Measurements from ENCODE around the gene RASL12.

The RASL12 gene

DNA sequence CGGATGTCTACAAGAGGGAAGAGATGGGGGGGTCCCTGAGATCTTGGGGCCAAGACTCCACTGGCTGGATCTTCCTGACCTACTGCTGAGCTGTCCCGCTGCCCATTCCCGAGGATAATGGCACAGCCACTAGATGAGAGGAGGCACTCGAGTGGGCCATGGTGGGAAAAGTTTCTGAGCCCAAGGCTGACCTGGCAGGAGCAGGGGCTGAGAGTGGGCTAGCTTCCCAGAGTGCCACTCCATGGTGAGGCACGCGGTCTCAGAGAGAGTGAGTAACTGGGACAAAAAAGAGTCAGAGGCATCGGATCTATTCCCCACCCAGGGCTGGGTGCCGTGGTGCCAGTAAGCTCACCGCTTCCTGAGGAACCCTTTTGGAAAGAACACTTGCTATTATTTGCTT lies 11.7 kb downstream of the RASL12 start:
- DNase-seq (ENCODE audit: low spot score): no peak

DNA sequence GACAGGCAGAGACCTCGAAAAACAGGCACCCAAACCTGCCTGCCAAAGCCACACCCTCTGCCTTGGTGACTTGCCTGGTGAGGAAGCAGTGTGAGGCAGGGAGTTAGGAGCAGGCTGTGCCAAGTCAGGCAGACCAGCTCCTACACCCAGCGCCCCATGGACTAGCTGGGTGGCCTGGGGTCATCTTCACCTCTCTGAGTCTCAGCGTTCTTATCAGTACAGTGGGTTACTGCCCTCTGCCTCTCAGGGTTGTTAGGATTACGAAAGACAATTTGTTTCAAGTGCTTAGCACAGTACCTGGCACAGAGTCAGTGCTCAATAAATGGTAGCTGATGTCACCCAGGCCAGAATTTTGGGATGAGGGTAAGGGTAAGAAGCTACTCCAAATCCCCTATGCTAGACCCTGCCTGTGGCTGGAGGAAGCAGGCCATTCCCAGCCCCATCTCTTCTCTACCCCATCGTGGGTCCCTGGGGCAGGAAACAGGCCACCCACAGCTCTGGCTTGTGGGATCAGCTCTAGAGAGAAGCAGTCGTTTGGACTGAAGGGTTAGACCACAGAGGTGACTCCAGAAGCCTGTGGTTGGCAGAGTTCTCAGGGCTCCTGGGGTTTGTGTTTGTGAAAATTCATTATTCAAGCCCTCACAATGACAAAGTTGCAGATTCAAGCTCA lies 12.5 kb downstream of the RASL12 start:
- DNase-seq (ENCODE audit: low spot score): peak; percentile 56

DNA sequence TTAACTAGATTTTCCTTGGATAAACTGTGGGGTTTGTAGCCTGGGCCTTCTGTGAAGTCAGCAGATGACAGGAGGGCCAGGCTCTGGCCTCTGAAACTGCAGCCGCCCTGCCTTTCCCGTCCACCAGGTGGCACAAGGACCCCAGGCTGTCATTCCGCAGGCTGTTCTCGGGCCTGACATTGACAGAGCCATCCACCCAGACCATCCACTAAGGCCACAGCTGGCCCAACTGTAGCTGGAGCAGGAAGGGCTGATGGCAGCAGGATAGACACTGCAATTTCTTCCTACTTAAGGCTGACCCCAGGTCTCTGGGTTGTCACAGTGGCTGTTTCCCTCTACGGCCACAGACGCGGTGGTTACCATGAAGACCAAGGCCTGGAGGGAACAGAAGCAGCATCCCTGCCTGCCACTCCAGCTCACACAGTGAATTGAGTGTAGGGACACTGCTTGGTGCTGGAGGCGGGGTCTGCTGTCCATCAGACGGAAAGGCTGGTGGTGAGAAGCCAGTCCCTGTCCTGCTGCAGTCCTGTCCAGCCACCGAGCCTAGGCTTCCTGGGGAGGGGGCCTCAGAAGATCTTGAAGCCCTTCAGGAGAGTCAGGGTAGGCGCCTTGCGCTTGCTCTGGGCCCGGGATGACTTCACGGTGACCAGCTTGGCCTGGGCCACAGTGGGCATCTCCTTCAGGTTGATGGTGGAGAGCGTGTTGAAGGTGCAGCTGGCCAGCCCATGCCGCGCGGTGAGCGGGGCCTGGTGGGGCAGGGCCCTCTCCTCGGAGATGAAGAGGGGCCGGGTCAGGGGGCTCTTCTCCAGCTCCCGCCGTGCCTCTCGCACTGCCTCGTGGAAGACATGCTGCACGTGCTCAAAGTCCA lies 13.2 kb downstream of the RASL12 start:
- DNase-seq (ENCODE audit: low spot score): peak; percentile 75

DNA sequence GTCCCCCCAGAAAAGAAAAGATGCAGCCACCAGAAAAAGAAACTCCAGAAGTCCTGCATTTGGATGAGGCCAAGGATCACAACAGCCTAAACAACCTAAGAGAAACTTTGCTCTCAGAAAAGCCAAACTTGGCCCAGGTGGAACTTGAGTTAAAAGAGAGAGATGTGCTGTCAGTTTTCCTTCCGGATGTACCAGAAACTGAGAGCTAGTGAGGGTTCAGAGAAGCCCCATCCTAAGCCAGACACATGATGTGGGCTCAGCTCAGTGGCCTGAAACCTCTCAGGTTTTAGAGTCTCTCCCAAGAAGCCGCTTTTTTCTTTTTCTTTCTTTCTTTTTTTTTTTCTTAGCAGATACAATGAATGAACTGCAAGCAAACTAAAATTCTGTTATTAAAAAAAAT lies 14.8 kb downstream of the RASL12 start:
- no peak for DNase-seq (ENCODE audit: low spot score)

DNA sequence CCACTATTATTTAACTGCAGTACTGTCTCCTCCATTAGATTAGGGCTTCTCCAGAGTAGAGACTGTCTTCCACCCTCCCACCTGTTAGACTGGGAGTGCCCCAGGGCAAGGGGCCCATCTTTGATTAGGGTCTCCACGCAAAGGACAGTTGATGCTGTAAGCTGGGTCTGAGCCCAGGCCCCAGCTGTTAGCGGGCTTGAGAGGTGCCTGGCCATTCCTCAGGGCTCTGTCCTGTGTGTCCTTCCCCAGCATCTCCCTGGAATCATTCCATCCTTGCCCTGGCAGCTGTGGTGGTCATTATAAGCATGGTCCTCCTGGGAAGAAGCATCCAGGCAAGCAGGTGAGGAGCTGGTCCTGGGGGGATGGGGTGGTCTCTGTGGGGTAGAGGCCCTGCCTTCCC lies 16.5 kb downstream of the RASL12 start:
- no peak for DNase-seq (ENCODE audit: low spot score)

DNA sequence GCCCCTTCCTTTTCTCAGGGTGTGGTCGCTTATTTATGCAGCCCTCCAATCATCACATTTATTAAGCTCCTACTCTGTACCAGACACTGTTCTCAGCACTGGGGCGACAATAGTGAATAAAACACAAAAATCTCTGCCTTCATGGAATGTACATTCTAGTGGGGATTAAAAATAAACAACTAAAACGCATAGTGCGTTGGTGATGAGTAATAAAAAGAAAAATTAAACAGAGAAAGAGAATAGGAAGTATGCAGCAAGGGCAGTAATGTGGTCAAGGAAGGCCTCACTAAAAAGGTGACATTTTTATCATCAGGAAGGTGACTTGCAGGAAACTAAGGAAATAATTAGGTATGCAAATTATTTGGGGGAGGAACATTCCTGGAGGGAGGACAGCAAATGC lies 17.5 kb downstream of the RASL12 start:
- no peak for DNase-seq (ENCODE audit: low spot score)

DNA sequence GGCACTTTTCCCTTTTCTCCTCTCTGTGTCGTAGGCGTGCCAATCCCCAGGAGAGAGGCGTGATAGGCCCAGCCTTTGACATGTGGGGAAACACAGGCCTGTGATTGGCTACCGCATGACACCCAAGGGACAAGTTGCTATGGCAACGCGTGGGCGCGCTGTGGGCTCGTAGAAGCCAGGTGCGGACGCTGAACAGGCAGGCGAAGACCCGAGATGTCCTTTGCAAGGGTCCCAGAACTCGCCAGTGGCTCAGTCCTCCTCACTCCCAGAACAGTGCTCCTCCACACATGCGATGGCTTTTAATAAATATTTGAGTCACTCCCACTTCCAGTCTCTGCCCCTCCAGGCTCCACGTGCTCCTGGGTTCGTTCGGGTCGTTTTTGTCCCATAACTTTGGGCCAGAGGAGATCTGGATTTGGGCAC lies 18.4 kb downstream of the RASL12 start:
- no peak for DNase-seq (ENCODE audit: low spot score)

DNA sequence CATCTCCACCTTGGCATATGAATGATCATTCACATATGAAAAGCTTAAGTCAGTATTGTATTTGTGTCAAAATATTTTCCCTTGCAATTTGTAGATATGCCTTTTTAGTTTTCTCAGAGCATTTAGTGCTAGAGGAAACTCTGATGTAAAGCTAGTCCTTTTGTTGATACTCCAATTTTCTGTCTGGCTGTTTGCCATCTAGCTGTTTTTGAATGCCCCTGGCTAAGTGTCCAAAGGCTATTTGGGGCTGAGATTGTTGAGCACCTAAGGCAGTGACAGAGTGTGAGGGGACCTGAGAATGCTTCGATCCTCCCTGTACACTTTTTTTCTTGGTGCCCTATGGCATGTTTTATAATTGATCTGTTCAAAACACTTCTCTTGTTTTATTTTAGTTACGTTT lies 19.6 kb downstream of the RASL12 start:
- DNase-seq (ENCODE audit: low spot score): no peak

DNA sequence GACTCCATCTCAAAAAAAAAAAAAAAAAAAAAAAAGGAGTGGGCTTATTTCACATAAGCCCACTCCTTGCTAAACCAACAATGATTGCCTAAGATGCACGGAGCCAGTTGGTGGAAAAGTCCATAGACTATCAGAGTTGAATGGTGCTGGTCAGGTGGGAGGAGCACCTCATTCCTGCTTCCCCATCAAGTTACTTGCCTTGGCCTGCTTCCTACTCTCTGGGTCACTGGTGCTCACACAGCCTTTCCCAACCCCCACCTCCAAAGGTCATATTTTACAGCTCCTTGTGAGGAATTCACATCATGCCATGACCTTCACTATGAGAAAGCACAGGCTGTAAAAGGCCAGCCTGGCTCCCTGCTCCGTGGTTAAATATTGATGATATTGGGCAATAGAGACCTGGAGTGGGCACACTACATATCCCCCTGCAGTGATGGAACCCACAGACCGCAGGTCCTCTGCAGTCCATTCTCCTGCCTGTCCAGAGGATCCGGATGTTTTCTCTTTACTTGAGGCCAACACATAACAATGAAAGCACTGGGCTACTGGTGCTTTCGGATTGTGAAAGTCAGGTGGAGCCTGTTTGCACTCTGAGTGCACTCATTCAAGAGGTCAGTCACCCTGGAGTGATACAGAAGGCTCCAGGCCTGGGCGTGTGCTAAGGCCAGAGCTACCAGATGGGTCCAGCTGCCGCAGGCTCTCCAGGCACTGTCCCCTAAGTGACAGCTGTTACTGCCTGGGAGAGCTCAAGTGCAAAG lies 22.9 kb downstream of the RASL12 start, which contains the start of gene SLC51B:
TSS of gene SLC51B (plus strand) at position 664 of the 758 bp plus-strand sequence. CDS start 4,618 bp downstream, outside the sequence.
- no peak for DNase-seq (ENCODE audit: low spot score)

DNA sequence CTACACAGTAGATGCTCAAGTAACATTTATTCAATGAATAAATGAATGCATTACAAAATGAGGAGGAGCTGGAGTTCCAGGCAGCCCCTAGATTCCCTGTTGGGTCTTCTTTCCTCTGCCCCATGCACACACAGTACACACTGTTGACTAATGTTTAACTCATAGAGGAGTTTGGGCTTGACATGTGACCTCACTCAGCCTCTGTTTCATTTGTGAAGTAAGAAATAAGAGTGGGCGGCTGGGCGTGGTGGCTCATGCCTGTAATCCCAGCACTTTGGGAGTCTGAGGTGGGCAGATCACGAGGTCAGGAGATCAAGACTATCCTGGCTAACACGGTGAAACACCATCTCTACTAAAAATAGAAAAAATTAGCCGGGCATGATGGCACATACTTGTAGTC lies 23.6 kb downstream of the RASL12 start:
- DNase-seq (ENCODE audit: low spot score): peak; percentile 70

DNA sequence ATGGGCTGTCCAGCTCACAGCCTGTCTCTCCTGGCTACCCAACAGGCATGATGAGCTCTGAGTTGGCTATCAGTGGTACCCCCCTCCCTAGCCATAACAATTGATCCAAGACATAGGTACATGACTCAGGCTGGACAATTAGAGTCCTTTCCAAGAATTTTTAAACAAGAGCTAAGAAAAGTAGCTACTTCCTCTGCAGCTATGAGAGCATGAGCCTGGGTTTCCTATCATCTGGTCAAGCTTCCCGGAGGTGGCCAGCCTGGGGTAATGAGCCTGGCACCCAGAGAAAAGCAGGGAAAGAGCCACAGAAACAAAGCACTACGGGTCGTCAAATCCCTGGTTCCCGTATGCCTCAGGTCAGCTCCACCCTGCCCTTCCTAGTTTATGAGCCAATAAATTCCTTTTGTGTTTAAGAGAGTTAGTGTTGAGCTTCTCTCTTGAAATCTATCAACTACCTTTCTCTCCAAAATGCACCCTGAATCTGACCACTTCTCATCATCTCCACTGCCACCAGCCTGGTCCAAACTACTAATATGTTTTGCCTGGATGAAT lies 24.9 kb downstream of the RASL12 start:
- peak; percentile 76 for DNase-seq (ENCODE audit: low spot score)

DNA sequence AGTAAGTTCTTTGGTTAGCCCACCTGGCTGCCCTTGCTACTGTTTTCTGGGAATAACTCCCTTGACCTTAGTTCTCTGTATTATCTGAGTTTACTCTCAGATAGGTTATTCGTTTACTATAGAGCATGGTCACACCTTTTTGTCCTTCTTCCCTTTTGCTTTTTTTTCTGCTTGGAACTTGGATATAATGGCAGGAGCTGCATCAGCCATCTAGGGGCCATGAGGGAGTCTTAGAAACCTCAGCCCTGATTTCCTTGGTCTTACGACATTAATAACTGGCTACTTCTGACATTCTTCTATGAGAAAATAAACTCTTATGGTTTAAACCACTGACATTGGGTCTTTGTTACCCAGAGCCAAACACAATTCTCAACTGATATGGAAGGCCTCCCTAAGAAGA lies 26.0 kb downstream of the RASL12 start:
- DNase-seq (ENCODE audit: low spot score): no peak

DNA sequence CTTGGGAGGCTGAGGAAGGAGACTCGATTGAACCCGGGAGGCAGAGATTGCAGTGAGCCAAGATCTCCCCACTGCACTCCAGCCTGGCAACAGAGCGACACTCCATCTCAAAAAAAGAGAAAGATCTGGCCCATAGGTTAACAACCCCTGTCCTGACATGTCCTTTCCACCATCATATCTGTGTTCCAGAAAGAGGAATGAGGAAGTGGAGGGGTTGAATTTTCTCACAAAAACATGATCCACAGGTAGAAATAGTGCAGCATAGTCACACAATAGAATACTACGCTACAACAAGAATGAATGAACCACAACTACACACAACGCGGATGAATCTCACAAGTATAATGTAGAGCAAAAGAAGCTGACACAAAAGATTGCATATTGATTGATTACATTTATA lies 27.3 kb downstream of the RASL12 start:
- DNase-seq (ENCODE audit: low spot score): no peak

DNA sequence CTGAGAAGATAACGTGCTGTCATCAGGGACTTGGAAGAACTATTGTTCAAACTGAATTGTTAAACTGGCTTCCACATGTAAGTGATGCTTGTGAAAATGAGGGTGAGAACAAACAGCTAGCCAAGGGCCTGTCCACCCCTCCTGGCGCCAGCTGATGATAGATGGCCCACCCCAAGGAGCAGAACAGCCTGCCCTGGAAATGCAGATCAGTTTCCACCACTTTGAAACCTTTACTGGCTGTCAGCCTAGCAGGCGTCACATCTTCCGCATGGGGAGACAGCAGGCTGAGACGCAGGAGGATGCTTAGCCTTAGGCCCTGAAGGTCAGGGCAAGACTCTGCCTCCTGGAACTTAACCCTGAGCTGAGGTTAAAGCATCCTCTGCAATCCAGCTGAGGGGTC lies 29.0 kb downstream of the RASL12 start:
- no peak for DNase-seq (ENCODE audit: low spot score)

DNA sequence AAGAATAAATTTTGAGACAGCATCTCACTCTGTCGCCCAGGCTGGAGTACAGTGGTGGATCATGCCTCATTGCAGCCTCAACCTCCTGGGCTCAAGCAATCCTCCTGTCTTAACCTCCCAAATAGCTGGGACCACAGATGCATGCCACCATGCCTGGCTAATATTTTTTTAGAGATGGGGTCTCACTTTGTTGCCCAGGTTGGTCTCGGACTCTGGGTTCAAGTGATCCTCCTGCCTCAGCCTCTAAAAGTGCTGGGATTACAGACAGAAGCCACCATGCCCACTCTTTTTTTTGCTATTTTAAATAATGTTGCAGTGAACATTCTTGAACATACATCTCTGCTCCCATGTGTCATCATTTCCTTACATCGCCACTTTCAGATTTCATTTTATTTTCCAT lies 29.4 kb downstream of the RASL12 start:
- DNase-seq (ENCODE audit: low spot score): no peak

DNA sequence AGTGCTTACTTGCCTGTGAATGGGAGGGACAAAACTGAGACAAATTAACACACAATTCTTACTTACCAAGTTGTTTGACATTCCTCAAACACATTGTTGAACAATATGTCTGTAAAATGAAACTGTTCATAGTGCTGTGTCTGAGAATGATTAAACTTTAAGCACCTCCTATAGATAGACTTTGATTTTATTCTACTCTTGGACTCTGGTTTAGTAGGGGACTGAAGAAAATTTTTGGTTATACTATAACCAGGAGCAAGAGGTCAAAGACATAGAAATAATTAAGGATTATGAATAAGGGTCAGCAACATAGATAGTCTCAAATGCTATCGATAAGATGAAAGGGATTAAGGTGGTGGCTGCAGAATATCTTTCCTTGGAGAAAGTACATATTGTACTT lies 30.5 kb downstream of the RASL12 start:
- no peak for DNase-seq (ENCODE audit: low spot score)

DNA sequence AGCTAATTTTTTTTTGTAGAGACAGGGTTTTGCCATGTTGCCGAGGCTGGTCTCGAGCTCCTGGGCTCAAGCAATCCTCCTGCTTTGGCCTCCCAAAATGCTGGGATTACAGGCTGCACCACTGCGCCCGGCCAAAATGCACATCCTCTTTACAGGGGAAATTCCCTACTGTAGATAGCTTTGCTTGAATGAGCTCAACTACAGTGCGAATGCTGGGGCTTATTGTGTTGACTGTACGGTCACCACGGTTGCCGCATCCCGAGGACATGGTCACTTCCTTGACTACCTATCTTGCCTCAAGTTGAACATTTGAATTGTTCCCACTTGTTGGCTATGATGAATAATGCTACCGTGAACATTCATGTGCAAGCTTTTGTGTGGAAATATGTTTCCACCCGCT lies 33.1 kb downstream of the RASL12 start:
- no peak for DNase-seq (ENCODE audit: low spot score)

DNA sequence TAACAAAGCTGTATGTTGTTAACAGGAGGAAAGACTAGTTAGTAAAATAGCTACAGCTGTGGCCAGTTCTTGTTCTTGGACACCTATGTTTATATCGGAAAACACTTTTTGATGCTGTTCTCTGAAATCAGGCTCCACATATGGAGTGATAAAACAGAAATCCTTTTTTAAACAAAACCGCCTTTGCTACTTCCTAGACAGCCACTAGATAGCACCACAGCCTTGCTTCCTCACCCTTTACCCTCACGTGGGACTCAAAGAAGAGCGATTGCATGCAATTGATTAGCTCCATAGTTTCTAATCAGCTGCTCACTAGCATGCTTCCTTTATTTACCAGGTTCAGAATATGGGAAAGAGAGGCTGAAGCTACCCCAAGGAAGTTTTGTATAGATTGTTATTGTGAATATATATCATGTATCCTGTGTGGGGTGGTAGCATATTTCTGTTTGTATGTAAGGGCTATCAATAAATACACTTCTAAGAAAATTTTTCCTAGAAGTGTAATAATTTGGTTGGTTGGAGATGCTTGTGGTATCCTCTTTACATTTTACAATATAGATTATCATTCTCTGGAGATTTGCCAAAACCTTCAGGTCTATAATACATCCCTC lies 34.0 kb downstream of the RASL12 start:
- DNase-seq (ENCODE audit: low spot score): peak; percentile 49

DNA sequence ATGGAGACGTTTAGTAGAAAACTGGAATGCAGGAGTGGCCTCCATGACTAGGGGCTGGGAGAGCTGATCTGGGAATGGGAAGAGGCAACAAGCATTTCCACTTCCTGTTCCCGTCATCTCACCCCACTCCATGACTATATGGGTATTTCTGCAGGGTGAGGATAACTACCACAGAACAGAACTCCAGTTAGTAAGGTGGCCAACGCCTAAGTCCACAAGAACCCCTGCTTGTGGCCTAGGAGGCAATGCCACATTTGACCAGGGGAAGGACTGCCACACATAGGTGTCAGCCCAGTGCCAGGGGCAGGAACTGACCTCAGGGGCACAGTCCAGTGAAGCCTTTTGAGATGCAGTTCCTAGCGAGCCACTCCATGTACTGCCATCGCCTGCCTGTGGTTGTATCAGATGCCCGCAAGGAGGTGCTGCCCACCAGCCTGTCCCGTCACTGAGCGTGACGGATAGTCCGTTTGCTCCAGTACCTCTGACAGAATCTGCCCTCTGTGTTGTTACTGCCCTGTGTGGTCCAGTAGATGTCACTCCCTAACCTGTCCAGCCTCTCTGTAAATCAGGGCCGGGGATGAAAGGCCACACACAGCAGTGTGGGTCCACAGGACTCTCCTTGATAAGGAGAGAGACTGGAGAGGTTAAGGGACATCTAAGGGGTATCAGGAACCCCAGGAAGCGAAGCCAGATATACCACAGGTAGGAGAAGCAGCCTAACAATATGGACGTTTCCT lies 34.8 kb downstream of the RASL12 start:
- peak; percentile 51 for DNase-seq (ENCODE audit: low spot score)

DNA sequence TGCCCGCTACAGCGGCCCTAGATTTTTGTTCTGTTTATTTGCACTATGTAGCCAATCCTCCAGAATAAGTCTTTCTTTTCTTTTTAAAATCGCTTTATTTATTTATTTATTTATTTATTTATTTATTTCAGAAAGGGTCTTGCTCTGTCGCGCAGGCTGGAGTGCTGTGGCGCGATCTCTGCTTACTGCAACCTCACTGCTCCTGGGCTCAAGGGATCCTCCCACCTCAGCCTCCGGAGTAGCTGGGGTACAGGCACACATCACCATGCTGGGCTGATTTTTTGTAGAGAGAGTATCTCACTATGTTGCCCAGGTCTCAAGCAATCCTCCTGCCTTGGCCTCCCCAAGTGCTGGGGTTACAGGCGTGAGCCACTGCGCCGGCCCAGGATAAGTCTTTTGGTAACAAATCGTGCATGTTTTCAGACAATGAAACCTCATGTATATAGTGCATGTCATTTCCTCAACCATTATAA lies 38.0 kb downstream of the RASL12 start:
- DNase-seq (ENCODE audit: low spot score): no peak

Data from LoVo (cell line).